Measurements from ENCODE around the gene GRHPR. TPM values are rescaled to one million over a fixed set of nuclear protein-coding genes. Genes with fewer than 3 reads are reported as not detected.

GRHPR gene
- total and polyA plus RNA-seq, 2 of the 4 experiments (the other 2 are of a cell fraction), result 182 to 191 TPM

DNA sequence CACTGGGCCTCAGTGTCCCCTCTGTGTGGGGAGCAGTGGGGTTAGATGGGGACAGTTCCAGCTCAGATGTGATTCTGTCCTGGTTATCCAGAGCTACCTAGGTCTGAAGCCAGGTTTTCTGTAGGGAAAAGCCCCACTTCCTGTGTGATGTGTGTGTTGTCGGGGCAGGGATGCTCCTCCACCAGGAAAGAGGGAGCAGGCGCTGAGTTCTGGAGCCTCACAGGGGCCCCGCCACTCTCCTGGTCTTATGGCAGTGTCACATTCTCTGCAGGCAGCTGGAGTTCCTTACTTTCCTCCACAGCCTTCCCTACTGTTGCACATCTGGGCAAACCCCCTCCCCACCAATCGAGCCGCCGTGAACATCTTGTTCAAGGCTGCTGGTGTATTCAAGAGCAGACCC lies 39.1 kb upstream of the GRHPR start:
- H3K27ac ChIP-seq (ENCODE audit: insufficient read depth, low read length), result no peak overlapping the region
- 67% methylated on average over 3 of the region's 6 CpGs; no CpG with 5 or more reads in 1 of the 2 experiments for WGBS, 2 experiments (ENCODE audit: extremely low coverage in 2 of 2, insufficient read length in 1 of 2)
- no peak overlapping the region for H3K23ac ChIP-seq (ENCODE audit: low read depth, low read length)
- no peaks in the 10 kb centered on the region for H3K9me1 ChIP-seq (ENCODE audit: insufficient read depth, low read length)
- CTCF ChIA-PET, result no interaction called here
- POLR2A ChIA-PET (ENCODE audit: unreplicated experiment), result no interaction called here
- BruUV-seq (replicated peaks), result no TSS peak
- no peak overlapping the region for H3K56ac ChIP-seq (ENCODE audit: extremely low read depth, insufficient read depth, low read length)
- no peak overlapping the region for H3K9ac ChIP-seq (ENCODE audit: low read depth, low read length)
- dilution Hi-C loops (cut with HindIII; ENCODE audit: low sequenced_read_pairs, unreplicated experiment) (no loop called here), in situ Hi-C loops (cut with MboI; ENCODE audit: low sequenced_read_pairs) (no loop called here), intact Hi-C loops (cut with micrococcal nuclease) (no loop called here)
- DNase-seq, result no peak
- H3K9me3 ChIP-seq (ENCODE audit: control insufficient read depth, insufficient read depth, low read length), result peaks cover 5% of the 10 kb centered on the region
- no peak overlapping the region for H2BK5ac ChIP-seq (ENCODE audit: low read depth, low read length, poor library complexity, severe bottlenecking)
- no peak for ATAC-seq (ENCODE audit: low read depth)
- no peak overlapping the region for H2AK5ac ChIP-seq (ENCODE audit: low read depth, low read length)
- no peak overlapping the region for H2AFZ ChIP-seq (replicated peaks; ENCODE audit: low read length, poor library complexity)
- no peak overlapping the region for H4K5ac ChIP-seq (ENCODE audit: low read depth, low read length)
- H4K20me1 ChIP-seq (ENCODE audit: insufficient read depth, low read length), result no peaks in the 10 kb centered on the region
- H4K91ac ChIP-seq (ENCODE audit: insufficient read depth, low read depth, low read length), result no peak overlapping the region
- H2BK20ac ChIP-seq (ENCODE audit: low read depth, low read length), result no peak overlapping the region
- no peaks in the 10 kb centered on the region for H3K36me3 ChIP-seq (ENCODE audit: control insufficient read depth, insufficient read depth, low read length)
- no peak overlapping the region for H3K4me2 ChIP-seq (ENCODE audit: low read depth, low read length)
- no peak overlapping the region for H2BK15ac ChIP-seq (ENCODE audit: low read depth, low read length)
- H2BK120ac ChIP-seq (ENCODE audit: low read depth, low read length), result no peak overlapping the region
- no peaks in the 10 kb centered on the region for H3K79me1 ChIP-seq (ENCODE audit: low read depth in 1 of 2, low read length in 2 of 2)
- H3K4me3 ChIP-seq (ENCODE audit: insufficient read depth, low read depth, low read length), result no peak overlapping the region
- no peak overlapping the region for H3K18ac ChIP-seq (ENCODE audit: low read depth, low read length)
- H3K4me1 ChIP-seq (ENCODE audit: control insufficient read depth, insufficient read depth, low read length), result no peaks in the 10 kb centered on the region
- no peak overlapping the region for H4K8ac ChIP-seq (ENCODE audit: low read depth in 2 of 2, low read length in 2 of 2)
- no peak overlapping the region for H3K14ac ChIP-seq (replicated peaks; ENCODE audit: low read depth, low read length)
- no peak for TF ChIP-seq RFX5 (IDR thresholded peaks at IDR 0.05; ENCODE audit: low read depth, low read length)
- TF ChIP-seq, protein P1, sequence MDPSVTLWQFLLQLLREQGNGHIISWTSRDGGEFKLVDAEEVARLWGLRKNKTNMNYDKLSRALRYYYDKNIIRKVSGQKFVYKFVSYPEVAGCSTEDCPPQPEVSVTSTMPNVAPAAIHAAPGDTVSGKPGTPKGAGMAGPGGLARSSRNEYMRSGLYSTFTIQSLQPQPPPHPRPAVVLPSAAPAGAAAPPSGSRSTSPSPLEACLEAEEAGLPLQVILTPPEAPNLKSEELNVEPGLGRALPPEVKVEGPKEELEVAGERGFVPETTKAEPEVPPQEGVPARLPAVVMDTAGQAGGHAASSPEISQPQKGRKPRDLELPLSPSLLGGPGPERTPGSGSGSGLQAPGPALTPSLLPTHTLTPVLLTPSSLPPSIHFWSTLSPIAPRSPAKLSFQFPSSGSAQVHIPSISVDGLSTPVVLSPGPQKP (IDR thresholded peaks at IDR 0.05; ENCODE audit: borderline replicate concordance, low read depth, low read length), result no peak
- no peak for TF ChIP-seq CHD1 (IDR thresholded peaks at IDR 0.05; ENCODE audit: low read depth, low read length)
- TF ChIP-seq FOS (IDR thresholded peaks at IDR 0.05; ENCODE audit: low read depth, low read length), result no peak
- TF ChIP-seq NFE2L2 (IDR thresholded peaks at IDR 0.05; ENCODE audit: low read depth, low read length), result no peak
- TF ChIP-seq, protein P2, sequence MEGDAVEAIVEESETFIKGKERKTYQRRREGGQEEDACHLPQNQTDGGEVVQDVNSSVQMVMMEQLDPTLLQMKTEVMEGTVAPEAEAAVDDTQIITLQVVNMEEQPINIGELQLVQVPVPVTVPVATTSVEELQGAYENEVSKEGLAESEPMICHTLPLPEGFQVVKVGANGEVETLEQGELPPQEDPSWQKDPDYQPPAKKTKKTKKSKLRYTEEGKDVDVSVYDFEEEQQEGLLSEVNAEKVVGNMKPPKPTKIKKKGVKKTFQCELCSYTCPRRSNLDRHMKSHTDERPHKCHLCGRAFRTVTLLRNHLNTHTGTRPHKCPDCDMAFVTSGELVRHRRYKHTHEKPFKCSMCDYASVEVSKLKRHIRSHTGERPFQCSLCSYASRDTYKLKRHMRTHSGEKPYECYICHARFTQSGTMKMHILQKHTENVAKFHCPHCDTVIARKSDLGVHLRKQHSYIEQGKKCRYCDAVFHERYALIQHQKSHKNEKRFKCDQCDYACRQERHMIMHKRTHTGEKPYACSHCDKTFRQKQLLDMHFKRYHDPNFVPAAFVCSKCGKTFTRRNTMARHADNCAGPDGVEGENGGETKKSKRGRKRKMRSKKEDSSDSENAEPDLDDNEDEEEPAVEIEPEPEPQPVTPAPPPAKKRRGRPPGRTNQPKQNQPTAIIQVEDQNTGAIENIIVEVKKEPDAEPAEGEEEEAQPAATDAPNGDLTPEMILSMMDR (conservative IDR thresholded peaks at IDR 0.05; ENCODE audit: low read depth, low read length), result no peak
- TF ChIP-seq MXI1 (IDR thresholded peaks at IDR 0.05; ENCODE audit: borderline replicate concordance, low read depth, low read length), result no peak
- TF ChIP-seq MAFK (IDR thresholded peaks at IDR 0.05; ENCODE audit: low read depth, low read length), result no peak
- no peak for TF ChIP-seq BHLHE40 (IDR thresholded peaks at IDR 0.05; ENCODE audit: low read depth, low read length)
- no peak for TF ChIP-seq CEBPB (IDR thresholded peaks at IDR 0.05; ENCODE audit: low read depth, low read length)
- TF ChIP-seq RCOR1 (IDR thresholded peaks at IDR 0.05; ENCODE audit: insufficient replicate concordance, low read length), result no peak
- no peak for TF ChIP-seq MAZ (IDR thresholded peaks at IDR 0.05; ENCODE audit: borderline replicate concordance, low read depth, low read length)
- TF ChIP-seq RAD21 (IDR thresholded peaks at IDR 0.05; ENCODE audit: low read length), result no peak
- no peak overlapping the region for H3K4ac ChIP-seq (ENCODE audit: low read depth, low read length)
- peaks cover 13% of the 10 kb centered on the region for H3K27me3 ChIP-seq (ENCODE audit: control insufficient read depth, insufficient read depth, low read length)
- H2AK9ac ChIP-seq (replicated peaks; ENCODE audit: low read depth, low read length, poor library complexity), result no peak overlapping the region
